Kidney (tissue), 14 donors: Measurements from ENCODE around the gene PFKFB4. TPM values are rescaled to one million over a fixed set of nuclear protein-coding genes. Genes with fewer than 3 reads are reported as not detected.

Experiments
- DNase-seq, 5 donors: peaks; one replicate each; pipeline ENCODE4 v3.0.0-alpha.2; 2013 to 2020
- FAIRE-seq: peaks from 2 replicates; lab custom pipeline; 2012; peaks lifted over from hg19 to GRCh38; lab: Jason Lieb, UNC
- H3K27ac ChIP-seq, 2 donors: one replicate each; pipeline ENCODE4 v1.7.0; 2013; ENCODE audit warnings: low read depth in 2 of 2, low read length in 2 of 2, inconsistent platforms in 1 of 2
- H3K27me3 ChIP-seq: one replicate; pipeline ENCODE4 v1.7.1; 2013; ENCODE audit warnings: low read length, inconsistent platforms; ENCODE audit not compliant: control insufficient read depth, insufficient read depth
- H3K36me3 ChIP-seq, 3 donors: one replicate each; pipeline versions ENCODE4 v1.7.0 to v1.7.1; 2013; ENCODE audit warnings: low read length in 3 of 3, control low read depth in 1 of 3, inconsistent platforms in 1 of 3; ENCODE audit not compliant: insufficient read depth in 3 of 3, control insufficient read depth in 2 of 3
- H3K4me1 ChIP-seq, 3 donors: one replicate each; pipeline versions ENCODE4 v1.7.0 to v1.7.1; 2013; ENCODE audit warnings: low read length in 3 of 3, inconsistent platforms in 1 of 3, low read depth in 1 of 3; ENCODE audit not compliant: control insufficient read depth in 2 of 3, insufficient read depth in 2 of 3
- H3K4me3 ChIP-seq, 3 donors: one replicate each; pipeline versions ENCODE4 v1.7.0 to v1.8.1; 2013; ENCODE audit warnings: low read length in 3 of 3, control low read depth in 1 of 3, inconsistent platforms in 1 of 3
- H3K9ac ChIP-seq, 3 donors: one replicate each; pipeline versions ENCODE4 v1.7.0 to v1.7.1; 2013; ENCODE audit warnings: low read length in 3 of 3, control low read depth in 1 of 3, inconsistent platforms in 1 of 3
- H3K9me3 ChIP-seq, 3 donors: one replicate each; pipeline versions ENCODE4 v1.7.0 to v1.7.1; 2013; ENCODE audit warnings: low read length in 3 of 3, control low read depth in 1 of 3, inconsistent platforms in 1 of 3; ENCODE audit not compliant: control insufficient read depth in 2 of 3, insufficient read depth in 1 of 3
- intact Hi-C: fragments of 100-400 bp; cut with DNase I; formaldehyde crosslinking; loops from one replicate; pipeline ENCODE4 v1.11.1; 2022
- microRNA-seq: library from miRNA; unstranded; fragments of <30 nt; microRNA quantifications from one replicate; pipeline ENCODE4 v1.2.0, GENCODE V29; 2020
- polyA plus RNA-seq: library from polyadenylated mRNA; stranded (reverse); fragments of 350-450 nt; fragmentation: Illumina TruSeq; extraction: RNeasy Lipid Tissue Mini Kit (QIAGEN cat#74804); gene quantifications from one replicate; pipeline ENCODE4 v1.2.3, GENCODE V29; 2014; ENCODE audit warnings: low read depth, low replicate concordance; ENCODE audit not compliant: insufficient read depth
- total RNA-seq: library from RNA; stranded (reverse); fragmentation: NEBNext Ultra II Directional; extraction: Animal tissue kit (Norgen Biotek cat#: 25700); gene quantifications from one replicate; pipeline ENCODE4 v1.2.1, GENCODE V29; 2021
- TF ChIP-seq, protein P1 (sequence below): IDR thresholded peaks from 3 replicates; pipeline ENCODE4 v1.5.1; 2012; ENCODE audit warnings: mild to moderate bottlenecking, moderate library complexity, borderline replicate concordance; ENCODE audit not compliant: insufficient read depth; ENCODE audit errors: extremely low read depth
- donor health status: control.
- donor health status: control.
- donor health status: control.
- donor health status: control.
- donor health status: control.
- donor health status: DM: yes; HTN: yes; CAD: no.
- donor health status: Normal renal cell carcinoma (clear cell type).

The PFKFB4 gene
- total and polyA plus RNA-seq, 2 donors from 2014 or later = 2.1 to 4.6 TPM

DNA sequence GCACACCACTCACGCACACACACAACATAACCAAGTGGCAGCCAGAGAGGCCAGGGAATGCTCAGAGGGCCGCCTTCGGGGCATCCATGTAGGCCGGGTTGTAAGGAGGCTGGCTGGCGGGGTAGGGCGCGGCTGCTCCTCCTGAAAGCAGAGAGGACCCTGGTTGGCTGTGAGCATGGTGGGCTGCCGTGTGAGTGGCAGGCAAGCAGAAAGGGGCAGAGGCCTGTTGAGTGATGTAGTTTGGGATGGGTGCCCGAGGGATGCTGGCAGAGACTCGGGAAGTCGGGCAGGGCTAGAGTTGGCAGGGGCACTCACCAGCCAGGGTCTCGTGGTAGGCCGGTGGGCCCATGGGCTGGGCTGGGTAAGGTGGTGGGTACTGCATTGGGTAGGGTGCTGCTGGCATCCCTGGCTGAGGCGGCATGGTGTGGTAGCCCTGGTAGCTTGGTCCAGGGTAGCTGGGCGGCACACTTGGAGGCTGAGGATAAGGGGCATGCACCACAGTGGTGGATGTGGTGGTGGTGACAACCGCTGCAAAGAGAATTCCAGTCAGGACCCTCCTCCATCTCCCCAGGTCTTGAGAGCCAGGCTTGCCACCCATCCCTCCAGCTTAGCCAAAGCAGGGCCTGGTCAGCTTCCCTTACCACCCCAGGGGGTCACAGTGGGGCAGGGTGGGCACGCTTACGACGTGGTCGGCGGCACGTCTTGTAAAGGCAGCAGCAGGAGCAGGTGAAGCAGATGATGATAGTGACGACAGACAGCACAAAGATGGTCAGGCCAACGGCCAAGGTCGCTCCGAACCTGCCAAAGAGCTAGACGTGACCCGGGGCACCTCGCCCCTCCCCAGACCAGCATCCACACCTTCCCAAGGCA lies 87.3 kb downstream of the PFKFB4 start:
- no peaks in the 10 kb centered on the region for H3K9me3 ChIP-seq
- no peak for FAIRE-seq
- TF ChIP-seq, protein P1, sequence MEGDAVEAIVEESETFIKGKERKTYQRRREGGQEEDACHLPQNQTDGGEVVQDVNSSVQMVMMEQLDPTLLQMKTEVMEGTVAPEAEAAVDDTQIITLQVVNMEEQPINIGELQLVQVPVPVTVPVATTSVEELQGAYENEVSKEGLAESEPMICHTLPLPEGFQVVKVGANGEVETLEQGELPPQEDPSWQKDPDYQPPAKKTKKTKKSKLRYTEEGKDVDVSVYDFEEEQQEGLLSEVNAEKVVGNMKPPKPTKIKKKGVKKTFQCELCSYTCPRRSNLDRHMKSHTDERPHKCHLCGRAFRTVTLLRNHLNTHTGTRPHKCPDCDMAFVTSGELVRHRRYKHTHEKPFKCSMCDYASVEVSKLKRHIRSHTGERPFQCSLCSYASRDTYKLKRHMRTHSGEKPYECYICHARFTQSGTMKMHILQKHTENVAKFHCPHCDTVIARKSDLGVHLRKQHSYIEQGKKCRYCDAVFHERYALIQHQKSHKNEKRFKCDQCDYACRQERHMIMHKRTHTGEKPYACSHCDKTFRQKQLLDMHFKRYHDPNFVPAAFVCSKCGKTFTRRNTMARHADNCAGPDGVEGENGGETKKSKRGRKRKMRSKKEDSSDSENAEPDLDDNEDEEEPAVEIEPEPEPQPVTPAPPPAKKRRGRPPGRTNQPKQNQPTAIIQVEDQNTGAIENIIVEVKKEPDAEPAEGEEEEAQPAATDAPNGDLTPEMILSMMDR = no peak
- peaks cover 0 to 10% (median 5%) of the 10 kb centered on the region in 3 donors for H3K36me3 ChIP-seq
- H3K4me1 ChIP-seq = peaks cover 0 to 47% (median 23%) of the 10 kb centered on the region in 3 donors
- no peak overlapping the region for H3K9ac ChIP-seq
- intact Hi-C loops = loop anchor here (5.0 kb wide), 1 partner anchor 33 kb away; the partner anchor contains the start of gene SHISA5
- no peaks in the 10 kb centered on the region for H3K27me3 ChIP-seq
- H3K27ac ChIP-seq = no peak overlapping the region
- no peak overlapping the region for H3K4me3 ChIP-seq
- DNase-seq = peak in 1 of 5 donors; percentile 71

DNA sequence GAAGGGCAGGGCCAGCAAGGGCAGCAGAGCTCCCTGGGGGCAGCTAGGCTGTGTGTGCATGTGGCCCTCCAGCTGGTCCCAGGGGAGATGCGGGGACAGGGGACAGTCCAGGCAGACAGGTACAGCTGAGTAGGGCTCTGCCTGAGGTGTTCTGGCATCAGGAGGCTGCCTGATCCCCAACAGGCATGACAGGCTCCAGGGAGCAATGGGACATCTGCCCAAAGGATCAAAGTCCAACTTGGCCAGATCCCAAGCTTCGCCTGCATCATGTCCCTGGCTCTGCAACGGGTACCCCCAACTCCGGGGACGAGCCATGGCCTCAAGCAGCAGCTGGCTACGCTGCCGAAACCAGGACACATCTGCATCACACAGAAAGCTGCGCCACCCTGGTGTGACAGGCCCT lies 88.3 kb downstream of the PFKFB4 start:
- H3K9ac ChIP-seq = no peak overlapping the region
- H3K4me3 ChIP-seq = no peak overlapping the region
- TF ChIP-seq, protein P1 = no peak
- peak overlapping the region in 1 of 2 donors; percentile 6 for H3K27ac ChIP-seq
- H3K36me3 ChIP-seq = peaks cover 0 to 10% (median 5%) of the 10 kb centered on the region in 3 donors
- H3K9me3 ChIP-seq = no peaks in the 10 kb centered on the region
- FAIRE-seq (no peak), DNase-seq (no peak)
- intact Hi-C loops = loop anchor here (5.0 kb wide), 1 partner anchor 34 kb away; the partner anchor contains the start of gene SHISA5
- no peaks in the 10 kb centered on the region for H3K27me3 ChIP-seq
- peaks cover 0 to 46% (median 23%) of the 10 kb centered on the region in 3 donors for H3K4me1 ChIP-seq

Small RNAs within 50 kb of the gene (microRNA-seq; reads per million reads assigned to microRNA genes)
- gene MIR6823 = not detected
- gene MIR711 = not detected

Other genes with a start within 250 kb of the PFKFB4 start
- gene SPINK8, start 223.1 kb downstream of the PFKFB4 start, total RNA-seq = not detected
- gene SPINK8, start 223.1 kb downstream of the PFKFB4 start, polyA plus RNA-seq = not detected
- gene FBXW12, start 184.6 kb downstream of the PFKFB4 start, total RNA-seq = not detected
- gene FBXW12, start 184.6 kb downstream of the PFKFB4 start, polyA plus RNA-seq = not detected
- gene PLXNB1, start 126.7 kb downstream of the PFKFB4 start, total RNA-seq = 224 TPM
- 101 TPM for gene PLXNB1, start 126.7 kb downstream of the PFKFB4 start, polyA plus RNA-seq
- gene CCDC51, start 116.7 kb downstream of the PFKFB4 start, total RNA-seq = 13.8 TPM
- gene CCDC51, start 116.7 kb downstream of the PFKFB4 start, polyA plus RNA-seq = 32.8 TPM
- 195 TPM for gene TMA7, start 116.5 kb downstream of the PFKFB4 start, total RNA-seq
- gene TMA7, start 116.5 kb downstream of the PFKFB4 start, polyA plus RNA-seq = 631 TPM
- gene ATRIP, start 110.1 kb downstream of the PFKFB4 start, total RNA-seq = 6.7 TPM
- gene ATRIP, start 110.1 kb downstream of the PFKFB4 start, polyA plus RNA-seq = 5.4 TPM
- 214 TPM for gene SHISA5, start 52.6 kb downstream of the PFKFB4 start, total RNA-seq
- 157 TPM for gene SHISA5, start 52.6 kb downstream of the PFKFB4 start, polyA plus RNA-seq
- not detected for gene UCN2, start 7.0 kb upstream of the PFKFB4 start, total RNA-seq
- gene UCN2, start 7.0 kb upstream of the PFKFB4 start, polyA plus RNA-seq = not detected
- gene COL7A1, start 38.5 kb upstream of the PFKFB4 start, total RNA-seq = 13.1 TPM
- gene COL7A1, start 38.5 kb upstream of the PFKFB4 start, polyA plus RNA-seq = 14.4 TPM
- 207 TPM for gene UQCRC1, start 52.8 kb upstream of the PFKFB4 start, total RNA-seq
- gene UQCRC1, start 52.8 kb upstream of the PFKFB4 start, polyA plus RNA-seq = 584 TPM
- not detected for gene TMEM89, start 65.0 kb upstream of the PFKFB4 start, total RNA-seq
- gene TMEM89, start 65.0 kb upstream of the PFKFB4 start, polyA plus RNA-seq = not detected
- 15.4 TPM for gene SLC26A6, start 78.7 kb upstream of the PFKFB4 start, total RNA-seq
- 20.6 TPM for gene SLC26A6, start 78.7 kb upstream of the PFKFB4 start, polyA plus RNA-seq
- gene CELSR3, start 106.1 kb upstream of the PFKFB4 start, total RNA-seq = 2.0 TPM
- 0.17 TPM for gene CELSR3, start 106.1 kb upstream of the PFKFB4 start, polyA plus RNA-seq
- 31.2 TPM for gene NCKIPSD, start 129.1 kb upstream of the PFKFB4 start, total RNA-seq
- gene NCKIPSD, start 129.1 kb upstream of the PFKFB4 start, polyA plus RNA-seq = 24.0 TPM
- gene IP6K2, start 160.4 kb upstream of the PFKFB4 start, total RNA-seq = 69.4 TPM
- gene IP6K2, start 160.4 kb upstream of the PFKFB4 start, polyA plus RNA-seq = 112 TPM